ENCODE measurements around the gene ZNF492. TPM values are rescaled to one million over a fixed set of nuclear protein-coding genes. Genes with fewer than 3 reads are reported as not detected.
A peak's percentile ranks its signal among the peaks of the same experiment; 100 is the strongest.
"Not testable (repeated sequence)": the region's sequence is repeated elsewhere in the genome, so short reads cannot be mapped to it uniquely, and the experiment has no call there.

The ZNF492 gene
- total RNA-seq, 1 donor, result 2.4 TPM

GRCh38 chr19:22625266-22626035 is 8.7 kb upstream of the ZNF492 start:
- Histone ChIP-seq H3K4me3 (ENCODE audit: low read length) (no peak overlapping the region), H3K9me3 (ENCODE audit: low read depth, low read length) (no peaks in the 10 kb centered on the region), H3K4me1 (ENCODE audit: insufficient read depth, low read length) (no peaks in the 10 kb centered on the region), H3K27me3 (ENCODE audit: insufficient read depth, low read length) (peaks cover 2% of the 10 kb centered on the region)

DNA sequence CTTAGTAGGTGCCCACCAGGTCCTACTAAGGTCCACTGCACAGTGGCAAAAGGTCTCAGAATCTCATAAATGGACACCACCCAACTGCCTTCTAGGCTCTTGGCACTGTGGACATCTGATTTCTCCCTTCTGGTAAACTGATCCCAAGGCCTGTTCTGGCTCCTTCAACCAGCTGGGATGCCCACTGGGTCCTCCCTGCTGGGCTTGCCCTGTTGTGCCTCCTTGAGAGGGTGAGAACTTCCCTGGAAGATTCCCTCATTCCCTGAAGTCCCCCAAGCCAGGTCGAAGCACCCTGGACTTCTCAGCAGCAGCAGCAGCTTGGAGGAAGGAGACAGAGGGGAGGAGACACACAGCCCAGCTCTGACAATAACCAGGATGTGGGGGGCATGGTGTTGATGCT is 6.6 kb upstream of the ZNF492 start:
- Histone ChIP-seq H3K4me3 (ENCODE audit: low read length) (no peak overlapping the region), H3K27me3 (ENCODE audit: insufficient read depth, low read length) (no peaks in the 10 kb centered on the region), H3K9me3 (ENCODE audit: low read depth, low read length) (no peaks in the 10 kb centered on the region), H3K4me1 (ENCODE audit: insufficient read depth, low read length) (no peaks in the 10 kb centered on the region)

DNA sequence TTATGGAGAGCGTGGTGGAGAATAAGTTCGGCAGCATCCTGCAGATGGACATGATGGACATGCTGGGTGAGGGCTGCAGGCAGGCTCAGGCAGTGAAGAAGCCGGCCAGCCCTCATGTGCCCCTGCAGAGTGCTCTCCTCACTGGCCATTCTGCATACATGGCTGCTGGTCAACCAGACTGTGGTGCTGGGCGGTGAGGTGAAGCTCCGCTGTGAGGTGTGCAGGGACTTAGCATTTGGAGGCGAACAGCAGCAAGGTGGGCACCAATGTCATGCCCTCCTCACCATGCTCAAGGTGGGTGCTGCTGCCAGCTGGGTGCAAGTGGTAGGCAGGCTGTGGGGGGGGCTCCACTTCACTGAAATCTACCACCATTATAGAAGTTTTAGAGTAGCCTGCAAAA is 5.7 kb upstream of the ZNF492 start:
- no peaks in the 10 kb centered on the region for H3K27me3 ChIP-seq (ENCODE audit: insufficient read depth, low read length)

DNA sequence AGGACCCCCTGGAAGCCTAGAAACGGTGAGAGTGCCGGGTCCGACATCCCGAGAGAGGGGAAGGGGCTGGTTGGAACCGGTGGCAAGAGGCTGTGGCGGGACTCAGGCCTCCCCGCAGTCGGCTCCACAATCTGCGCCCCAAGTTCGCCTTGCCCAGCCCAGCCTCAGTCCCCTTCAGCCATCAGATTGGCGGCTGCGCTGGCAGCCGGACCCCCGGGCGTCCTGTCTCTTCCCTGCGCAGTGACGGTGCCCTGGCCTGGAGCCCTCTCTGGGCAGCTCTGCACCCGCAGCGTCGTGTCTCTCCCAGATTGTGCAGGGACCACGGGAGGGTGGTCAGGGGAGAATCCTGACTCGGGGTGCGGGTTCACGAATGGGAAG is 315 bp downstream of the ZNF492 start:
- Histone ChIP-seq H3K27me3 (ENCODE audit: insufficient read depth, low read length) (no peaks in the 10 kb centered on the region), H3K4me3 (ENCODE audit: low read length) (peak overlapping the region; percentile 60), H3K4me1 (ENCODE audit: insufficient read depth, low read length) (peaks cover 4% of the 10 kb centered on the region), H3K9me3 (ENCODE audit: low read depth, low read length) (peaks cover 5% of the 10 kb centered on the region)

More for the DNA sequence above, 5.7 kb upstream of the ZNF492 start:
- Histone ChIP-seq H3K4me1 (ENCODE audit: insufficient read depth, low read length) (no peaks in the 10 kb centered on the region), H3K9me3 (ENCODE audit: low read depth, low read length) (no peaks in the 10 kb centered on the region), H3K4me3 (ENCODE audit: low read length) (no peak overlapping the region)

DNA sequence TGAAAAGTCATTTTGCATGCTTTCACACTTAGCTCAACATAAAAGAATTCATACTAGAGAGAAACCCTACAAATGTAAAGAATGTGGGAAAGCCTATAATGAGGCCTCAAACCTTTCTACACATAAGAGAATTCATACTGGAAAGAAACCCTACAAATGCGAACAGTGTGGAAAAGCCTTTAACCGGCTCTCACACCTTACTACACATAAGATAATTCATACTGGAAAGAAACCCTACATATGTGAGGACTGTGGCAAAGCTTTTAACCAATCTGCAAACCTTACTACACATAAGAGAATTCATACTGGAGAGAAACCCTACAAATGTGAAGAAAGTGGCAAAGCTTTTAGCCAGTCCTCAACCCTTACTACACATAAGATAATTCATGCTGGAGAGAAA is 51.4 kb downstream of the ZNF492 start:
- not testable (repeated sequence) for H3K4me3 ChIP-seq (ENCODE audit: low read length); H3K4me1 ChIP-seq (ENCODE audit: insufficient read depth, low read length); H3K27me3 ChIP-seq (ENCODE audit: insufficient read depth, low read length)
- peaks cover 49% of the 10 kb centered on the region for H3K9me3 ChIP-seq (ENCODE audit: low read depth, low read length)

DNA sequence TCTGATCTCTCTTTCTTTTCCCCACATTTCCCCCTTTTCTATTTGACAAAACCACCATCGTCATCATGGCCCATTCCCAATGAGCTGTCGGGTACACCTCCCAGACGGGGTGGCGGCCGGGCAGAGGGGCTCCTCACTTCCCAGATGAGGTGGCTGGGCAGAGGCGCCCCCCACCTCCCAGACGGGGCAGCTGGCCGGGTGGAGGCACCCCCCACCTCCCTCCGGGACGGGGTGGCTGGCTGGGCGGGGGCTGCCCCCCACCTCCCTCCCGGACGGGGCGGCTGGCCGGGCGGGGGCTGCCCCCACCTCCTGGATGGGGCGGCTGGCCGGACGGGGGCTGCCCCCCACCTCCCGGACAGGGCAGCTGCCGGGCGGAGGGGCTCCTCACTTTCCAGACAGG is 68.5 kb downstream of the ZNF492 start:
- H3K27me3 ChIP-seq (ENCODE audit: insufficient read depth, low read length); H3K9me3 ChIP-seq (ENCODE audit: low read depth, low read length); H3K4me3 ChIP-seq (ENCODE audit: low read length); H3K4me1 ChIP-seq (ENCODE audit: insufficient read depth, low read length): not testable (repeated sequence)

DNA sequence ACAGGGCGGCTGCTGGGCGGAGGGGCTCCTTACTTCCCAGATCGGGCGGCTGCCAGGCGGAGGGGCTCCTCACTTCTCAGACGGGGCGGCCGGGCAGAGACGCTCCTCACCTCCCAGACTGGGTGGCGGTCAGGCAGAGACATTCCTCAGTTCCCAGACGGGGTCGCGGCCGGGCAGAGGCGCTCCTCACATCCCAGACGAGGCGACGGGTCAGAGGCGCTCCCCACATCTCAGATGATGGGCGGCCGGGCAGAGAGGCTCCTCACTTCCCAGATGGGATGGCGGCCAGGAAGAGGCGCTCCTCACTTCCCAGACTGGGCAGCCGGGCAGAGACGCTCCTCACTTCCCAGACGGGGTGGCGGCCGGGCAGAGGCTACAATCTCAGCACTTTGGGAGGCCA is 69.0 kb downstream of the ZNF492 start:
- not testable (repeated sequence) for H3K4me1 ChIP-seq (ENCODE audit: insufficient read depth, low read length); H3K4me3 ChIP-seq (ENCODE audit: low read length); H3K27me3 ChIP-seq (ENCODE audit: insufficient read depth, low read length); H3K9me3 ChIP-seq (ENCODE audit: low read depth, low read length)

DNA sequence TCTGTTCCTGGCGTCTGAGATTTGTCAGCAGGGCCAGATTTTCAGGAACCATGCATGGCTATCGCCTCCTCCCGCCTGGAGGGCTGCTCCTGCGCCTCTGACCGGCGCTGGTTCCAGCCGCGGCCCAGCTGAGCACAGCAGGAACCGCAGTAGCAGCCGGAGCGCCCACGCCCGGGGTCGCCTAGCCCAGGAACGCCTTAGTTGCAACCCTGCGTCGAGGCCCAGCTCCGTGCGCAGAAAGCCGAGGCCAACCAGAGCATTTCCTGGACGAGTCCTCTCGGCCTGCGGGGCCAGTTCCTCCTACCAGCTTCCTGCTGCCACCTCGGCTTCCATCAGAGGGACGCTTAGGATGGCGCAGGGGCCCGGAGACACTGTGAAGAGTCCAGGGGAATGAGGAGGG is 74.9 kb downstream of the ZNF492 start:
- H3K27me3 ChIP-seq (ENCODE audit: insufficient read depth, low read length), result no peaks in the 10 kb centered on the region
- no peaks in the 10 kb centered on the region for H3K4me1 ChIP-seq (ENCODE audit: insufficient read depth, low read length)
- H3K9me3 ChIP-seq (ENCODE audit: low read depth, low read length), result no peaks in the 10 kb centered on the region
- no peak overlapping the region for H3K4me3 ChIP-seq (ENCODE audit: low read length)

Other genes with a start within 250 kb of the ZNF492 start
- gene ZNF98, start 212.0 kb upstream of the ZNF492 start, total RNA-seq, result 0.21 TPM
- under 0.01 TPM for gene ZNF99, start 149.8 kb downstream of the ZNF492 start, total RNA-seq
- not detected for gene ZNF723, start 198.0 kb downstream of the ZNF492 start, total RNA-seq